ENCODE results near the gene ZNF84.

GRCh38 chr12:133105620-133106019 lies 68.3 kb downstream of the ZNF84 start:
- no peak for TF ChIP-seq CTCF (conservative IDR thresholded peaks at IDR 0.05; ENCODE audit: low read depth, low read length)
- no peak for TF ChIP-seq EZH2 (IDR thresholded peaks at IDR 0.05; ENCODE audit: borderline replicate concordance, low read depth, low read length, poor library complexity, severe bottlenecking)

All from A673 (cell line).